ENCODE results near the gene WNT3. TPM values are rescaled to one million over a fixed set of nuclear protein-coding genes. Genes with fewer than 3 reads are reported as not detected.
A peak's percentile ranks its signal among the peaks of the same experiment; 100 is the strongest.

Gene WNT3
- total and polyA plus RNA-seq, 4 experiments from 2014 or later: not detected

GRCh38 chr17:46826116-46826515, 7.6 kb upstream of the WNT3 start:
- intact Hi-C loops (cut with micrococcal nuclease): no loop called here
- no peak for DNase-seq
- Mint-ChIP-seq H3K36me3 (no peaks in the 10 kb centered on the region), H3K27me3 (peaks cover 6 to 21% of the 10 kb centered on the region in 2 donors), H3K27ac (no peak overlapping the region), H3K4me1 (peaks cover 0 to 4% (median 3%) of the 10 kb centered on the region in 4 donors), H3K4me3 (no peak overlapping the region), H3K9me3 (peaks cover 0 to 1% (median 0%) of the 10 kb centered on the region in 8 donors)
- Histone ChIP-seq H3K27me3 (ENCODE audit: insufficient read depth, low read length) (peaks cover 6% of the 10 kb centered on the region), H3K4me1 (ENCODE audit: insufficient read depth, low read length) (no peaks in the 10 kb centered on the region), H3K27ac (ENCODE audit: low read depth, low read length) (no peak overlapping the region), H3K36me3 (ENCODE audit: insufficient read depth, low read length) (no peaks in the 10 kb centered on the region), H3K9me3 (ENCODE audit: control insufficient read depth in 1 of 2, low read length in 2 of 2) (no peaks in the 10 kb centered on the region), H3K4me3 (ENCODE audit: low read length in 2 of 2) (no peak overlapping the region)
- CTCF ChIA-PET (ENCODE audit: partially characterized antibody): interaction anchor here (1.0 kb wide), 1 partner anchor 20 kb away, joined by 3 read pairs; no protein-coding TSS in a partner anchor
- POLR2A ChIA-PET (ENCODE audit: partially characterized antibody): interaction anchor here (0.8 kb wide), 1 partner anchor 10 kb away, joined by 3 read pairs; no protein-coding TSS in a partner anchor

- ChIA-PET CTCF (ENCODE audit: partially characterized antibody) (interaction anchor here (2.0 kb wide), 1 partner anchor 19 kb away, joined by 6 read pairs; no protein-coding TSS in a partner anchor), POLR2A (ENCODE audit: partially characterized antibody) (no interaction called here)
- intact Hi-C loops (cut with micrococcal nuclease): no loop called here
- H3K4me1 ChIP-seq (ENCODE audit: insufficient read depth, low read length): peaks cover 17% of the 10 kb centered on the region
- no peak overlapping the region for H3K27ac Mint-ChIP-seq
- peaks cover 2 to 22% (median 10%) of the 10 kb centered on the region in 4 donors for H3K4me1 Mint-ChIP-seq
- H3K36me3 ChIP-seq (ENCODE audit: insufficient read depth, low read length): no peaks in the 10 kb centered on the region
- H3K9me3 ChIP-seq (ENCODE audit: control insufficient read depth in 1 of 2, low read length in 2 of 2): no peaks in the 10 kb centered on the region
- H3K27me3 Mint-ChIP-seq: peaks cover 19 to 35% of the 10 kb centered on the region in 2 donors
- H3K27ac ChIP-seq (ENCODE audit: low read depth, low read length): no peak overlapping the region
- H3K9me3 Mint-ChIP-seq: peaks cover 0 to 1% (median 0%) of the 10 kb centered on the region in 8 donors
- H3K36me3 Mint-ChIP-seq: no peaks in the 10 kb centered on the region
- no peak for DNase-seq
- H3K4me3 Mint-ChIP-seq: no peak overlapping the region
- peaks cover 23% of the 10 kb centered on the region for H3K27me3 ChIP-seq (ENCODE audit: insufficient read depth, low read length)
- H3K4me3 ChIP-seq (ENCODE audit: low read length in 2 of 2): no peak overlapping the region
Observed at GRCh38 chr17:46823657-46824056, 5.2 kb upstream of the WNT3 start.

- CTCF ChIA-PET (ENCODE audit: partially characterized antibody): no interaction called here
- Histone ChIP-seq H3K9me3 (ENCODE audit: control insufficient read depth in 1 of 2, low read length in 2 of 2) (no peaks in the 10 kb centered on the region), H3K27me3 (ENCODE audit: insufficient read depth, low read length) (peaks cover 33% of the 10 kb centered on the region), H3K36me3 (ENCODE audit: insufficient read depth, low read length) (no peaks in the 10 kb centered on the region), H3K4me1 (ENCODE audit: insufficient read depth, low read length) (peaks cover 23% of the 10 kb centered on the region), H3K4me3 (ENCODE audit: low read length in 2 of 2) (no peak overlapping the region), H3K27ac (ENCODE audit: low read depth, low read length) (no peak overlapping the region)
- H3K4me1 Mint-ChIP-seq: peaks cover 7 to 29% (median 15%) of the 10 kb centered on the region in 4 donors
- DNase-seq: no peak
- H3K27ac Mint-ChIP-seq: no peak overlapping the region
- intact Hi-C loops (cut with micrococcal nuclease): no loop called here
- H3K4me3 Mint-ChIP-seq: no peak overlapping the region
- H3K36me3 Mint-ChIP-seq: no peaks in the 10 kb centered on the region
- H3K27me3 Mint-ChIP-seq: peaks cover 25 to 45% of the 10 kb centered on the region in 2 donors
- POLR2A ChIA-PET (ENCODE audit: partially characterized antibody): no interaction called here
- H3K9me3 Mint-ChIP-seq: peaks cover 0 to 1% (median 0%) of the 10 kb centered on the region in 8 donors
Observed at GRCh38 chr17:46822388-46822921, 4.0 kb upstream of the WNT3 start.

GRCh38 chr17:46821482-46822387, 3.2 kb upstream of the WNT3 start:
- Mint-ChIP-seq H3K27ac (no peak overlapping the region), H3K36me3 (no peaks in the 10 kb centered on the region), H3K4me3 (peak overlapping the region in 1 of 8 donors; percentile 10), H3K9me3 (peaks cover 0 to 1% (median 0%) of the 10 kb centered on the region in 8 donors), H3K27me3 (peaks cover 30 to 48% of the 10 kb centered on the region in 2 donors), H3K4me1 (peaks cover 7 to 30% (median 15%) of the 10 kb centered on the region in 4 donors)
- intact Hi-C loops (cut with micrococcal nuclease): no loop called here
- Histone ChIP-seq H3K9me3 (ENCODE audit: control insufficient read depth in 1 of 2, low read length in 2 of 2) (no peaks in the 10 kb centered on the region), H3K27me3 (ENCODE audit: insufficient read depth, low read length) (peaks cover 41% of the 10 kb centered on the region), H3K36me3 (ENCODE audit: insufficient read depth, low read length) (no peaks in the 10 kb centered on the region), H3K4me3 (ENCODE audit: low read length in 2 of 2) (no peak overlapping the region), H3K4me1 (ENCODE audit: insufficient read depth, low read length) (peaks cover 28% of the 10 kb centered on the region), H3K27ac (ENCODE audit: low read depth, low read length) (no peak overlapping the region)
- CTCF ChIA-PET (ENCODE audit: partially characterized antibody): no interaction called here
- POLR2A ChIA-PET (ENCODE audit: partially characterized antibody): no interaction called here
- no peak for DNase-seq

- intact Hi-C loops (cut with micrococcal nuclease): no loop called here
- H3K27me3 Mint-ChIP-seq: peaks cover 39 to 57% of the 10 kb centered on the region in 2 donors
- H3K4me1 Mint-ChIP-seq: peaks cover 7 to 30% (median 15%) of the 10 kb centered on the region in 4 donors
- POLR2A ChIA-PET (ENCODE audit: partially characterized antibody): no interaction called here
- H3K36me3 Mint-ChIP-seq: no peaks in the 10 kb centered on the region
- Histone ChIP-seq H3K9me3 (ENCODE audit: control insufficient read depth in 1 of 2, low read length in 2 of 2) (no peaks in the 10 kb centered on the region), H3K4me1 (ENCODE audit: insufficient read depth, low read length) (peaks cover 28% of the 10 kb centered on the region), H3K27ac (ENCODE audit: low read depth, low read length) (no peak overlapping the region), H3K4me3 (ENCODE audit: low read length in 2 of 2) (no peak overlapping the region), H3K36me3 (ENCODE audit: insufficient read depth, low read length) (no peaks in the 10 kb centered on the region), H3K27me3 (ENCODE audit: insufficient read depth, low read length) (peaks cover 49% of the 10 kb centered on the region)
- DNase-seq: no peak
- CTCF ChIA-PET (ENCODE audit: partially characterized antibody): no interaction called here
- peak overlapping the region in 4 of 8 donors; percentile 10 to 65 (median 35) for H3K4me3 Mint-ChIP-seq
- no peak overlapping the region for H3K27ac Mint-ChIP-seq
- peaks cover 0 to 2% (median 0%) of the 10 kb centered on the region in 8 donors for H3K9me3 Mint-ChIP-seq
Observed at GRCh38 chr17:46820592-46821450, 2.3 kb upstream of the WNT3 start.

- peaks cover 0 to 2% (median 0%) of the 10 kb centered on the region in 8 donors for H3K9me3 Mint-ChIP-seq
- H3K27me3 Mint-ChIP-seq: peaks cover 46 to 57% of the 10 kb centered on the region in 2 donors
- no peak overlapping the region for H3K27ac Mint-ChIP-seq
- ChIA-PET CTCF (ENCODE audit: partially characterized antibody) (no interaction called here), POLR2A (ENCODE audit: partially characterized antibody) (no interaction called here)
- H3K9me3 ChIP-seq (ENCODE audit: control insufficient read depth in 1 of 2, low read length in 2 of 2): no peaks in the 10 kb centered on the region
- DNase-seq: no peak
- no peak overlapping the region for H3K4me3 ChIP-seq (ENCODE audit: low read length in 2 of 2)
- intact Hi-C loops (cut with micrococcal nuclease): no loop called here
- no peak overlapping the region for H3K27ac ChIP-seq (ENCODE audit: low read depth, low read length)
- no peaks in the 10 kb centered on the region for H3K36me3 ChIP-seq (ENCODE audit: insufficient read depth, low read length)
- peak overlapping the region in 6 of 8 donors; percentile 21 to 86 (median 57) for H3K4me3 Mint-ChIP-seq
- no peaks in the 10 kb centered on the region for H3K36me3 Mint-ChIP-seq
- peaks cover 28% of the 10 kb centered on the region for H3K4me1 ChIP-seq (ENCODE audit: insufficient read depth, low read length)
- H3K27me3 ChIP-seq (ENCODE audit: insufficient read depth, low read length): peaks cover 53% of the 10 kb centered on the region
- peaks cover 7 to 30% (median 15%) of the 10 kb centered on the region in 4 donors for H3K4me1 Mint-ChIP-seq
Observed at GRCh38 chr17:46819906-46820351, 1.4 kb upstream of the WNT3 start.

Data from CD4-positive, alpha-beta memory T cell (primary cell).